ENCODE results near the gene MAP3K6. TPM values are rescaled to one million over a fixed set of nuclear protein-coding genes. Genes with fewer than 3 reads are reported as not detected.

MAP3K6 gene
- total and polyA plus RNA-seq, 2 of the 13 experiments (the other 11 are each of a cell fraction or from before 2014, with no cell fraction given), result 2.7 to 3.2 TPM

DNA sequence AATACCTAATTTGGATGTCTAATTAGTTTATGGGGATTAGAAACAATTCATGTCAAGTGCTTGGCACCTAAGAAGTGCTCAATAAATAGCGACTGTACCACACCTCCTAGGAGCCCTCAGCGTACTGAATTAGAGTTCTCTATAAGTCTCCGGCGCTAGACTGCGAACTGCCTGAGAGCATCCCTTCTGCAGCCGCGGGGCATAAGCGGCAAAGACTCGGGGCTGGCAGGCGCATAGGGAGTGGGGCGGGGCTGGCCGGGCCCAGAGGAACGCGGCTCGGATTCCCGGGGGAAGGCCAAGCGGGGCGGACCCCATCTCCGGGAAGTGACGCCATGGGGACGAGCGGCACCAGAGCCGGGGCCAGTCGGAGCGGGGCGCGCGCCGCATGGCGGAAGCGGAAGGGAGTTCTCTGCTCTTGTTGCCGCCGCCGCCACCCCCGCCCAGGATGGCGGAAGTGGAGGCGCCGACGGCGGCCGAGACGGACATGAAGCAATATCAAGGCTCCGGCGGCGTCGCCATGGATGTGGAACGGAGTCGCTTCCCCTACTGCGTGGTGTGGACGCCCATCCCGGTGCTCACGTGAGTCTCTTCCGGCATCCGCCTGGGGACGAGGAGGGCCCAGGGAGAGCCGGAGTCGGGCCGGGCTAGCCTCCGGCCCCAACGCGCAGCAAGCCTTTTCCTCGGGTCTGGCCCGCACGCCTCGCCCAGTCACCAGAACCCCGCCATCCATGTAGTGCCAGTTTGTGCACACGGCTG lies 44.8 kb downstream of the MAP3K6 start, which contains the start of gene TMEM222 (continued):
- TF ChIP-seq, protein P1, sequence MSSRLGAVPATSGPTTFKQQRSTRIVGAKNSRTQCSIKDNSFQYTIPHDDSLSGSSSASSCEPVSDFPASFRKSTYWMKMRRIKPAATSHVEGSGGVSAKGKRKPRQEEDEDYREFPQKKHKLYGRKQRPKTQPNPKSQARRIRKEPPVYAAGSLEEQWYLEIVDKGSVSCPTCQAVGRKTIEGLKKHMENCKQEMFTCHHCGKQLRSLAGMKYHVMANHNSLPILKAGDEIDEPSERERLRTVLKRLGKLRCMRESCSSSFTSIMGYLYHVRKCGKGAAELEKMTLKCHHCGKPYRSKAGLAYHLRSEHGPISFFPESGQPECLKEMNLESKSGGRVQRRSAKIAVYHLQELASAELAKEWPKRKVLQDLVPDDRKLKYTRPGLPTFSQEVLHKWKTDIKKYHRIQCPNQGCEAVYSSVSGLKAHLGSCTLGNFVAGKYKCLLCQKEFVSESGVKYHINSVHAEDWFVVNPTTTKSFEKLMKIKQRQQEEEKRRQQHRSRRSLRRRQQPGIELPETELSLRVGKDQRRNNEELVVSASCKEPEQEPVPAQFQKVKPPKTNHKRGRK (CRISPR knock-in tag; IDR thresholded peaks at IDR 0.05), result 0 out of 2 replicates have a peak, but pooled peaks have one; percentile 51
- TF ChIP-seq, protein P2, sequence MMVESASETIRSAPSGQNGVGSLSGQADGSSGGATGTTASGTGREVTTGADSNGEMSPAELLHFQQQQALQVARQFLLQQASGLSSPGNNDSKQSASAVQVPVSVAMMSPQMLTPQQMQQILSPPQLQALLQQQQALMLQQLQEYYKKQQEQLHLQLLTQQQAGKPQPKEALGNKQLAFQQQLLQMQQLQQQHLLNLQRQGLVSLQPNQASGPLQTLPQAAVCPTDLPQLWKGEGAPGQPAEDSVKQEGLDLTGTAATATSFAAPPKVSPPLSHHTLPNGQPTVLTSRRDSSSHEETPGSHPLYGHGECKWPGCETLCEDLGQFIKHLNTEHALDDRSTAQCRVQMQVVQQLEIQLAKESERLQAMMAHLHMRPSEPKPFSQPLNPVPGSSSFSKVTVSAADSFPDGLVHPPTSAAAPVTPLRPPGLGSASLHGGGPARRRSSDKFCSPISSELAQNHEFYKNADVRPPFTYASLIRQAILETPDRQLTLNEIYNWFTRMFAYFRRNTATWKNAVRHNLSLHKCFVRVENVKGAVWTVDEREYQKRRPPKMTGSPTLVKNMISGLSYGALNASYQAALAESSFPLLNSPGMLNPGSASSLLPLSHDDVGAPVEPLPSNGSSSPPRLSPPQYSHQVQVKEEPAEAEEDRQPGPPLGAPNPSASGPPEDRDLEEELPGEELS (CRISPR knock-in tag; IDR thresholded peaks at IDR 0.05), result peak; percentile 42; the same call in 1 of the 2 replicates
- 0 out of 2 replicates have a peak, but pooled peaks have one; percentile 83 for TF ChIP-seq PRMT3 (CRISPR knock-in tag; IDR thresholded peaks at IDR 0.05; ENCODE audit: borderline replicate concordance, low read depth)
- TF ChIP-seq ZNF672 (CRISPR knock-in tag; IDR thresholded peaks at IDR 0.05), result no peak
- 0 out of 2 replicates have a peak, but pooled peaks have one; percentile 70 for TF ChIP-seq ZNF766 (CRISPR knock-in tag; IDR thresholded peaks at IDR 0.05; ENCODE audit: borderline replicate concordance)
- peak; percentile 35; the same call in 1 of the 2 replicates for TF ChIP-seq SRF (IDR thresholded peaks at IDR 0.05; ENCODE audit: low read depth, low read length)
- TF ChIP-seq, protein P3, sequence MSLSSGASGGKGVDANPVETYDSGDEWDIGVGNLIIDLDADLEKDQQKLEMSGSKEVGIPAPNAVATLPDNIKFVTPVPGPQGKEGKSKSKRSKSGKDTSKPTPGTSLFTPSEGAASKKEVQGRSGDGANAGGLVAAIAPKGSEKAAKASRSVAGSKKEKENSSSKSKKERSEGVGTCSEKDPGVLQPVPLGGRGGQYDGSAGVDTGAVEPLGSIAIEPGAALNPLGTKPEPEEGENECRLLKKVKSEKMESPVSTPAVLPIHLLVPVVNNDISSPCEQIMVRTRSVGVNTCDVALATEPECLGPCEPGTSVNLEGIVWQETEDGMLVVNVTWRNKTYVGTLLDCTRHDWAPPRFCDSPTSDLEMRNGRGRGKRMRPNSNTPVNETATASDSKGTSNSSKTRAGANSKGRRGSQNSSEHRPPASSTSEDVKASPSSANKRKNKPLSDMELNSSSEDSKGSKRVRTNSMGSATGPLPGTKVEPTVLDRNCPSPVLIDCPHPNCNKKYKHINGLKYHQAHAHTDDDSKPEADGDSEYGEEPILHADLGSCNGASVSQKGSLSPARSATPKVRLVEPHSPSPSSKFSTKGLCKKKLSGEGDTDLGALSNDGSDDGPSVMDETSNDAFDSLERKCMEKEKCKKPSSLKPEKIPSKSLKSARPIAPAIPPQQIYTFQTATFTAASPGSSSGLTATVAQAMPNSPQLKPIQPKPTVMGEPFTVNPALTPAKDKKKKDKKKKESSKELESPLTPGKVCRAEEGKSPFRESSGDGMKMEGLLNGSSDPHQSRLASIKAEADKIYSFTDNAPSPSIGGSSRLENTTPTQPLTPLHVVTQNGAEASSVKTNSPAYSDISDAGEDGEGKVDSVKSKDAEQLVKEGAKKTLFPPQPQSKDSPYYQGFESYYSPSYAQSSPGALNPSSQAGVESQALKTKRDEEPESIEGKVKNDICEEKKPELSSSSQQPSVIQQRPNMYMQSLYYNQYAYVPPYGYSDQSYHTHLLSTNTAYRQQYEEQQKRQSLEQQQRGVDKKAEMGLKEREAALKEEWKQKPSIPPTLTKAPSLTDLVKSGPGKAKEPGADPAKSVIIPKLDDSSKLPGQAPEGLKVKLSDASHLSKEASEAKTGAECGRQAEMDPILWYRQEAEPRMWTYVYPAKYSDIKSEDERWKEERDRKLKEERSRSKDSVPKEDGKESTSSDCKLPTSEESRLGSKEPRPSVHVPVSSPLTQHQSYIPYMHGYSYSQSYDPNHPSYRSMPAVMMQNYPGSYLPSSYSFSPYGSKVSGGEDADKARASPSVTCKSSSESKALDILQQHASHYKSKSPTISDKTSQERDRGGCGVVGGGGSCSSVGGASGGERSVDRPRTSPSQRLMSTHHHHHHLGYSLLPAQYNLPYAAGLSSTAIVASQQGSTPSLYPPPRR (CRISPR knock-in tag; IDR thresholded peaks at IDR 0.05; ENCODE audit: borderline replicate concordance), result 0 out of 2 replicates have a peak, but pooled peaks have one; percentile 8
- TF ChIP-seq, protein P4, sequence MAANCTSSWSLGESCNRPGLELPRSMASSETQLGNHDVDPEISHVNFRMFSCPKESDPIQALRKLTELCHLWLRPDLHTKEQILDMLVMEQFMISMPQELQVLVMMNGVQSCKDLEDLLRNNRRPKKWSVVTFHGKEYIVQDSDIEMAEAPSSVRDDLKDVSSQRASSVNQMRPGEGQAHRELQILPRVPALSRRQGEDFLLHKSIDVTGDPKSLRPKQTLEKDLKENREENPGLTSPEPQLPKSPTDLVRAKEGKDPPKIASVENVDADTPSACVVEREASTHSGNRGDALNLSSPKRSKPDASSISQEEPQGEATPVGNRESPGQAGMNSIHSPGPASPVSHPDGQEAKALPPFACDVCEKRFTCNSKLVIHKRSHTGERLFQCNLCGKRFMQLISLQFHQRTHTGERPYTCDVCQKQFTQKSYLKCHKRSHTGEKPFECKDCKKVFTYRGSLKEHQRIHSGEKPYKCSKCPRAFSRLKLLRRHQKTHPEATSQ (CRISPR knock-in tag; IDR thresholded peaks at IDR 0.05; ENCODE audit: borderline replicate concordance), result peak; percentile 43; the same call in 1 of the 2 replicates
- peak; percentile 97 for TF ChIP-seq SKI (IDR thresholded peaks at IDR 0.05; ENCODE audit: partially characterized antibody)
- TF ChIP-seq HDAC2 (CRISPR knock-in tag; IDR thresholded peaks at IDR 0.05), result peak; percentile 84
- TF ChIP-seq PHF21A (CRISPR knock-in tag; IDR thresholded peaks at IDR 0.05), result peak; percentile 81; the same call in 1 of the 2 replicates
- no peak for TF ChIP-seq XBP1 (CRISPR knock-in tag; IDR thresholded peaks at IDR 0.05)
- peak; percentile 62 for TF ChIP-seq FOSL2 (CRISPR knock-in tag; IDR thresholded peaks at IDR 0.05)
- TF ChIP-seq SIN3A (IDR thresholded peaks at IDR 0.05; ENCODE audit: borderline replicate concordance, low read depth, low read length), result peak; percentile 86; the same call in 1 of the 2 replicates
- TF ChIP-seq HCFC1 (IDR thresholded peaks at IDR 0.05; ENCODE audit: low read depth, low read length), result peak; percentile 82
- TF ChIP-seq SP4 (CRISPR knock-in tag; IDR thresholded peaks at IDR 0.05), result peak; percentile 92
- TF ChIP-seq ZNF605 (CRISPR knock-in tag; IDR thresholded peaks at IDR 0.05), result peak; percentile 89
- TF ChIP-seq PHF20 (CRISPR knock-in tag; IDR thresholded peaks at IDR 0.05), result peak; percentile 99
- peak; percentile 98 for TF ChIP-seq SALL2 (CRISPR knock-in tag; IDR thresholded peaks at IDR 0.05)
